DND-41 (cell line): ENCODE data around the gene STK25.

ENCODE experiments used
- EZH2 ChIP-seq: IDR thresholded peaks from 3 replicates; pipeline ENCODE4 v1.6.1; 2012; ENCODE audit warnings: borderline replicate concordance, low read depth, mild to moderate bottlenecking, moderate library complexity, low read length, inconsistent platforms; ENCODE audit not compliant: severe bottlenecking
- TF ChIP-seq, protein P1 (sequence below): IDR thresholded peaks from 2 replicates; pipeline ENCODE4 v1.5.1; 2012; ENCODE audit warnings: borderline replicate concordance, low read length, moderate library complexity, mild to moderate bottlenecking; ENCODE audit not compliant: poor library complexity, severe bottlenecking; ENCODE audit errors: extremely low read depth

DNA sequence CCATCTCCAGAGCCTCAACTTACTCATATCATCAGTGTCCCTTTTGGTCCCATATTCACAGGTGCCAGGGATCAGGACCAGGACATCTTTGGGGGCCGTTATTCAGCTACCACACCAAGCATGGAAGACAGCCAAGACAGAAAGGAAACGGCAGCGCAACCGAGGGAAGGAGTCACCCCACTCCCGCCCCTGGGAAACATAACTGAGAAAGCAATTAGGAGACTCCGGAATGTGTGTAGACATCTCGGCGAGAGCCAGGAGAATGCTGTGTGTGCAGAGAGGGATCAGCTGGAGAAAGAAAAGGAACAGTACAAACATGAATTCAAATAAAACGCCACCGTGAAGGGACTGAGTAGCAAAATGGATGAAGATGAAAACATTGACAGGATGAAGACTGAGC, 36.7 kb upstream of the STK25 start:
- TF ChIP-seq, protein P1, sequence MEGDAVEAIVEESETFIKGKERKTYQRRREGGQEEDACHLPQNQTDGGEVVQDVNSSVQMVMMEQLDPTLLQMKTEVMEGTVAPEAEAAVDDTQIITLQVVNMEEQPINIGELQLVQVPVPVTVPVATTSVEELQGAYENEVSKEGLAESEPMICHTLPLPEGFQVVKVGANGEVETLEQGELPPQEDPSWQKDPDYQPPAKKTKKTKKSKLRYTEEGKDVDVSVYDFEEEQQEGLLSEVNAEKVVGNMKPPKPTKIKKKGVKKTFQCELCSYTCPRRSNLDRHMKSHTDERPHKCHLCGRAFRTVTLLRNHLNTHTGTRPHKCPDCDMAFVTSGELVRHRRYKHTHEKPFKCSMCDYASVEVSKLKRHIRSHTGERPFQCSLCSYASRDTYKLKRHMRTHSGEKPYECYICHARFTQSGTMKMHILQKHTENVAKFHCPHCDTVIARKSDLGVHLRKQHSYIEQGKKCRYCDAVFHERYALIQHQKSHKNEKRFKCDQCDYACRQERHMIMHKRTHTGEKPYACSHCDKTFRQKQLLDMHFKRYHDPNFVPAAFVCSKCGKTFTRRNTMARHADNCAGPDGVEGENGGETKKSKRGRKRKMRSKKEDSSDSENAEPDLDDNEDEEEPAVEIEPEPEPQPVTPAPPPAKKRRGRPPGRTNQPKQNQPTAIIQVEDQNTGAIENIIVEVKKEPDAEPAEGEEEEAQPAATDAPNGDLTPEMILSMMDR = no peak
- TF ChIP-seq EZH2 = no peak
